Activated CD8-positive, alpha-beta T cell treated with anti-CD3 and anti-CD28 coated beads for 36 hours (primary cell): ENCODE data around the gene NCAPH2. TPM values are rescaled to one million over a fixed set of nuclear protein-coding genes. Genes with fewer than 3 reads are reported as not detected.

Experiments used
- ATAC-seq: fragments of 200-7000 bp; cut with Tn5 transposase; one replicate; pipeline ENCODE4 v1.10.0; 2021; ENCODE audit warnings: mild to moderate bottlenecking, moderate library complexity
- CTCF ChIA-PET: fragments of 350-600 bp; sonication (Branson Sonifier 250); formaldehyde crosslinking; loops from one replicate; lab custom pipeline; 2021; ENCODE audit warnings: antibody characterized with exemption; lab: Charles Lee
- POLR2A ChIA-PET: fragments of 350-600 bp; sonication (Branson Sonifier 250); formaldehyde crosslinking; loops from one replicate; lab custom pipeline; 2021; ENCODE audit warnings: antibody characterized with exemption; lab: Charles Lee
- DNase-seq: peaks from one replicate; pipeline ENCODE4 v3.0.0-alpha.2; 2020
- H3K27ac Mint-ChIP-seq: one replicate; pipeline ENCODE4 v1.8.0; 2021; ENCODE audit warnings: mild to moderate bottlenecking, mixed read lengths
- H3K27me3 Mint-ChIP-seq: one replicate; pipeline ENCODE4 v1.8.0; 2021; ENCODE audit warnings: mixed read lengths
- H3K36me3 Mint-ChIP-seq: one replicate; pipeline ENCODE4 v1.8.0; 2021; ENCODE audit warnings: low read depth, mixed read lengths
- H3K4me1 Mint-ChIP-seq: one replicate; pipeline ENCODE4 v1.8.0; 2021; ENCODE audit warnings: low read depth, mixed read lengths
- H3K4me3 Mint-ChIP-seq: one replicate; pipeline ENCODE4 v1.8.0; 2021; ENCODE audit warnings: mild to moderate bottlenecking, moderate library complexity, mixed read lengths
- H3K9me3 Mint-ChIP-seq: one replicate; pipeline ENCODE4 v1.8.0; 2021; ENCODE audit warnings: mixed read lengths
- intact Hi-C: fragments of 100-400 bp; cut with micrococcal nuclease; formaldehyde crosslinking; loops from one replicate; pipeline ENCODE4 v1.10.0; 2022
- total RNA-seq, 2 experiments: library from RNA; stranded (reverse); gene quantifications; one replicate each; pipeline ENCODE4 v1.2.3, GENCODE V29; 2021
- TF ChIP-seq, protein P1 (sequence below): fragments of 200-600 bp; IDR thresholded peaks from one replicate; pipeline ENCODE4 v1.8.0; 2022; ENCODE audit warnings: antibody characterized with exemption, mild to moderate bottlenecking

The NCAPH2 gene
- total RNA-seq, 2 experiments from 2014 or later = 121 to 126 TPM

DNA sequence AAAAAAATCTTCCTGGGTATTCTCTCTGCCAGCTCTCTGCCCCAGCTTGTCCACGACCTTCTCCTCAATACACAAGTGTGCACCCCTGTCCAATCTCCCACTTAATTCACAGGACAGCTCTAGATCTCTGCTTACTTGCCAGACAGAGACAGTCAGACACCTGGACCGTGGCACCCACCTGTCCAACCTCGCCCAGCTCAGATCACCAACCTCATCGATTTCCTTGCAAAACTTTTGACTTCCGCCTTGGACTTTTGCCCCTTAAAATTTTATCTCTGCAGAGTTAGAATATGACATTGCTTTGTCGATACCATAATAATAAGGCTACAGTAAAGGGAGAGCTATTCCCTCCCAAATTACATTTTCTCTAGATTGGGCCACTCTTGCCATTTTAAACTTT, 10.9 kb upstream of the NCAPH2 start:
- POLR2A ChIA-PET = interaction anchor here (0.8 to 1.2 kb wide), 2 partner anchors 17 to 43 kb away, joined by 3 read pairs; no protein-coding TSS in a partner anchor
- DNase-seq (no peak), ATAC-seq (no peak)
- Mint-ChIP-seq H3K9me3 (no peaks in the 10 kb centered on the region), H3K4me1 (no peaks in the 10 kb centered on the region), H3K27me3 (no peaks in the 10 kb centered on the region), H3K27ac (no peak overlapping the region), H3K36me3 (no peaks in the 10 kb centered on the region), H3K4me3 (no peak overlapping the region)
- CTCF ChIA-PET = interaction anchor here (0.7 to 2.6 kb wide), 18 partner anchors 11 to 236 kb away, joined by 3 to 19 read pairs (median 6); partner anchors contain the start of genes ADM2, LMF2, MAPK12 and NCAPH2
- intact Hi-C loops = no loop called here
- TF ChIP-seq, protein P1, sequence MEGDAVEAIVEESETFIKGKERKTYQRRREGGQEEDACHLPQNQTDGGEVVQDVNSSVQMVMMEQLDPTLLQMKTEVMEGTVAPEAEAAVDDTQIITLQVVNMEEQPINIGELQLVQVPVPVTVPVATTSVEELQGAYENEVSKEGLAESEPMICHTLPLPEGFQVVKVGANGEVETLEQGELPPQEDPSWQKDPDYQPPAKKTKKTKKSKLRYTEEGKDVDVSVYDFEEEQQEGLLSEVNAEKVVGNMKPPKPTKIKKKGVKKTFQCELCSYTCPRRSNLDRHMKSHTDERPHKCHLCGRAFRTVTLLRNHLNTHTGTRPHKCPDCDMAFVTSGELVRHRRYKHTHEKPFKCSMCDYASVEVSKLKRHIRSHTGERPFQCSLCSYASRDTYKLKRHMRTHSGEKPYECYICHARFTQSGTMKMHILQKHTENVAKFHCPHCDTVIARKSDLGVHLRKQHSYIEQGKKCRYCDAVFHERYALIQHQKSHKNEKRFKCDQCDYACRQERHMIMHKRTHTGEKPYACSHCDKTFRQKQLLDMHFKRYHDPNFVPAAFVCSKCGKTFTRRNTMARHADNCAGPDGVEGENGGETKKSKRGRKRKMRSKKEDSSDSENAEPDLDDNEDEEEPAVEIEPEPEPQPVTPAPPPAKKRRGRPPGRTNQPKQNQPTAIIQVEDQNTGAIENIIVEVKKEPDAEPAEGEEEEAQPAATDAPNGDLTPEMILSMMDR = no peak

- ChIA-PET CTCF (interaction anchor here (0.7 to 2.8 kb wide), 32 partner anchors 8 to 254 kb away, joined by 3 to 19 read pairs (median 4); partner anchors contain the start of genes ADM2, HDAC10, LMF2 and MAPK12), POLR2A (interaction anchor here (0.6 to 1.2 kb wide), 5 partner anchors 41 to 255 kb away, joined by 3 to 5 read pairs (median 3); no protein-coding TSS in a partner anchor)
- DNase-seq = peak; percentile 80
- Mint-ChIP-seq H3K36me3 (no peaks in the 10 kb centered on the region), H3K27me3 (no peaks in the 10 kb centered on the region), H3K9me3 (no peaks in the 10 kb centered on the region), H3K27ac (no peak overlapping the region), H3K4me3 (no peak overlapping the region), H3K4me1 (no peaks in the 10 kb centered on the region)
- intact Hi-C loops = no loop called here
- peak; percentile 95 for ATAC-seq
- TF ChIP-seq, protein P1 = peak; percentile 79
Observed at GRCh38 chr22:50498322-50498890, 9.6 kb upstream of the NCAPH2 start.

DNA sequence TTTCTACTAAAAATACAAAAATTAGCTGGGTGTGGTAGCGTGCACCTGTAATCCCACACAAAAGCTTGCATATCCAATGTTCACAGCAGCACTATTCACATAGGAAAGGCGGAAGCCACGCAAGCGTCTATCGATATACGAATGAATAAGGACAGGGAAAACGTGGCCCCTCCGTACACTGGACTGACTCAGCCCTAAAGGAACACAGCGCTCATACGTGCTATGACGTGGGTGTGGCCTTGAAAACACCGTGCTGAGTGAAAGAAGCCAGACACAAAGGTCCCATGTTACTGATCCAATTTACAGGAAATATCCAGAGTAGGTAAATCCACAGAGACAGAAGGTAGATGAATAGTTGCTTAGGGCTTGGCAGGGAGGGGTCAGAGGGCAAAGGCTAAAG, 7.6 kb upstream of the NCAPH2 start:
- no peak for DNase-seq
- ATAC-seq = no peak
- no peak overlapping the region for H3K27ac Mint-ChIP-seq
- H3K4me1 Mint-ChIP-seq = no peaks in the 10 kb centered on the region
- CTCF ChIA-PET = no interaction called here
- POLR2A ChIA-PET = interaction anchor here (0.9 to 1.6 kb wide), 4 partner anchors 13 to 29 kb away, joined by 4 to 5 read pairs (median 4); partner anchors contain the start of genes MIOX and SCO2
- no peaks in the 10 kb centered on the region for H3K9me3 Mint-ChIP-seq
- H3K36me3 Mint-ChIP-seq = no peaks in the 10 kb centered on the region
- intact Hi-C loops = no loop called here
- H3K4me3 Mint-ChIP-seq = no peak overlapping the region
- TF ChIP-seq, protein P1 = no peak
- H3K27me3 Mint-ChIP-seq = no peaks in the 10 kb centered on the region

DNA sequence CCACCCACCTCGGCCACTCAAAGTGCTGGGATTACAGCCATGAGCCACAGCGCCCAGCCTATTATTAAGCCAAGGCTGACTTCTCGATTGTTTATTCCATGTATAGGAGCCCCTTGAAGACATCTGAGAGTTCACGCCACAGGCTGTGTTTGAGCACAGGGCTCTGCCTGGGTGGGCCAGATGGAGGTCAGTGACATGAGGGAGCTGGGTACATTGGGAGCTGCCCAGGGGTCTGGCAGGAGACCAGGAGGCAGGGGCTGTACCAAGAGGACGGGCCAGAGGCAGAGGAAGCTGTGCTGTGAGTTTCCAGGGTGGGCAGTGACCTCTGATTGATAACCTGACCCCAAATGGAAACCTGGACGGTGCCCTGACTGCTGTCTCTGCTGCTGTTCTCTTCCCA, 5.9 kb upstream of the NCAPH2 start:
- ATAC-seq = no peak
- no peak overlapping the region for H3K4me3 Mint-ChIP-seq

More for the DNA sequence above, 5.9 kb upstream of the NCAPH2 start:
- ChIA-PET CTCF (interaction anchor here (1.3 kb wide), 1 partner anchor 119 kb away, joined by 3 read pairs; no protein-coding TSS in a partner anchor), POLR2A (interaction anchor here (0.6 to 1.3 kb wide), 4 partner anchors 23 to 300 kb away, joined by 3 to 5 read pairs (median 4); partner anchors contain the start of gene SCO2)
- Mint-ChIP-seq H3K27ac (no peak overlapping the region), H3K36me3 (peaks cover 2% of the 10 kb centered on the region), H3K4me1 (no peaks in the 10 kb centered on the region), H3K27me3 (no peaks in the 10 kb centered on the region), H3K9me3 (no peaks in the 10 kb centered on the region)
- intact Hi-C loops = no loop called here
- DNase-seq = no peak
- TF ChIP-seq, protein P1 = no peak
